ENCODE measurements around the gene GRB10. TPM values are rescaled to one million over a fixed set of nuclear protein-coding genes. Genes with fewer than 3 reads are reported as not detected.

Gene GRB10
- total RNA-seq, 1 experiment from 2014 or later: 38.3 TPM

GRCh38 chr7:50676079-50676478 is 106.6 kb downstream of the GRB10 start:
- in situ Hi-C loops (cut with HindIII; ENCODE audit: low pct_unique_long_range_greater_than_20kb, low sequenced_read_pairs) (no loop called here), intact Hi-C loops (cut with micrococcal nuclease; ENCODE audit: unreplicated experiment) (loop anchor here (10.0 kb wide), 1 partner anchor 581 kb away; the partner anchor contains the start of gene ZPBP)
- DNase-seq (ENCODE audit: low read depth, low spot score) (no peak), ATAC-seq (no peak)
- Histone ChIP-seq H3K27ac (ENCODE audit: low read length) (no peak overlapping the region), H3K4me3 (ENCODE audit: low read depth in 2 of 2, low read length in 2 of 2) (no peak overlapping the region), H3K9me3 (ENCODE audit: control insufficient read depth, insufficient read depth, low read depth, low read length) (no peaks in the 10 kb centered on the region), H3K27me3 (ENCODE audit: control insufficient read depth, insufficient read depth, low read length) (no peaks in the 10 kb centered on the region), H3K4me1 (ENCODE audit: control insufficient read depth, insufficient read depth, low read length) (no peaks in the 10 kb centered on the region), H3K36me3 (ENCODE audit: control insufficient read depth, insufficient read depth, low read length) (no peaks in the 10 kb centered on the region)
- no peak for TF ChIP-seq TCF7L2 (IDR thresholded peaks at IDR 0.05; ENCODE audit: low read depth, low read length)
- no peak for TF ChIP-seq CTCF (IDR thresholded peaks at IDR 0.05)
- TF ChIP-seq POLR2AphosphoS5 (IDR thresholded peaks at IDR 0.05; ENCODE audit: low read depth, low read length): no peak
- no peak for TF ChIP-seq REST (IDR thresholded peaks at IDR 0.05; ENCODE audit: insufficient read depth in 1 of 2, low read depth in 2 of 2, low read length in 1 of 2)
- no peak for TF ChIP-seq SIN3A (IDR thresholded peaks at IDR 0.05; ENCODE audit: borderline replicate concordance, insufficient read depth, low read depth, low read length)
- no TSS peak for BruUV-seq (replicated peaks)
- ChIA-PET POLR2A (no interaction called here), CTCF (interaction anchor here (0.7 kb wide), 1 partner anchor 208 kb away, joined by 8 read pairs; no protein-coding TSS in a partner anchor)

- intact Hi-C loops (cut with micrococcal nuclease; ENCODE audit: unreplicated experiment): loop anchor here (10.0 kb wide), 1 partner anchor 580 kb away; the partner anchor contains the start of gene ZPBP
- ATAC-seq (no peak), DNase-seq (ENCODE audit: low read depth, low spot score) (no peak)
- no peaks in the 10 kb centered on the region for H3K4me1 ChIP-seq (ENCODE audit: control insufficient read depth, insufficient read depth, low read length)
- TF ChIP-seq CTCF (IDR thresholded peaks at IDR 0.05): no peak
- CTCF ChIA-PET: interaction anchor here (0.7 kb wide), 1 partner anchor 207 kb away, joined by 8 read pairs; no protein-coding TSS in a partner anchor
- no peak overlapping the region for H3K4me3 ChIP-seq (ENCODE audit: low read depth in 2 of 2, low read length in 2 of 2)
- no peak overlapping the region for H3K27ac ChIP-seq (ENCODE audit: low read length)
- in situ Hi-C loops (cut with HindIII; ENCODE audit: low pct_unique_long_range_greater_than_20kb, low sequenced_read_pairs): no loop called here
- no peaks in the 10 kb centered on the region for H3K9me3 ChIP-seq (ENCODE audit: control insufficient read depth, insufficient read depth, low read depth, low read length)
- POLR2A ChIA-PET: no interaction called here
- H3K36me3 ChIP-seq (ENCODE audit: control insufficient read depth, insufficient read depth, low read length): no peaks in the 10 kb centered on the region
- H3K27me3 ChIP-seq (ENCODE audit: control insufficient read depth, insufficient read depth, low read length): no peaks in the 10 kb centered on the region
- BruUV-seq (replicated peaks): no TSS peak
Measured at GRCh38 chr7:50674896-50675835, 107.5 kb downstream of the GRB10 start.
